Stimulated activated CD8-positive, alpha-beta memory T cell treated with anti-CD3 and anti-CD28 coated beads, Interleukin-15, amount 100 ng/mL, for 4 hours (primary cell): Measurements from ENCODE around the gene TMEM132C.

Experiments
- DNase-seq, 2 donors: peaks; one replicate each; pipeline ENCODE4 v3.0.0-alpha.2; 2020; ENCODE audit warnings: low read depth in 2 of 2

The TMEM132C gene

DNA sequence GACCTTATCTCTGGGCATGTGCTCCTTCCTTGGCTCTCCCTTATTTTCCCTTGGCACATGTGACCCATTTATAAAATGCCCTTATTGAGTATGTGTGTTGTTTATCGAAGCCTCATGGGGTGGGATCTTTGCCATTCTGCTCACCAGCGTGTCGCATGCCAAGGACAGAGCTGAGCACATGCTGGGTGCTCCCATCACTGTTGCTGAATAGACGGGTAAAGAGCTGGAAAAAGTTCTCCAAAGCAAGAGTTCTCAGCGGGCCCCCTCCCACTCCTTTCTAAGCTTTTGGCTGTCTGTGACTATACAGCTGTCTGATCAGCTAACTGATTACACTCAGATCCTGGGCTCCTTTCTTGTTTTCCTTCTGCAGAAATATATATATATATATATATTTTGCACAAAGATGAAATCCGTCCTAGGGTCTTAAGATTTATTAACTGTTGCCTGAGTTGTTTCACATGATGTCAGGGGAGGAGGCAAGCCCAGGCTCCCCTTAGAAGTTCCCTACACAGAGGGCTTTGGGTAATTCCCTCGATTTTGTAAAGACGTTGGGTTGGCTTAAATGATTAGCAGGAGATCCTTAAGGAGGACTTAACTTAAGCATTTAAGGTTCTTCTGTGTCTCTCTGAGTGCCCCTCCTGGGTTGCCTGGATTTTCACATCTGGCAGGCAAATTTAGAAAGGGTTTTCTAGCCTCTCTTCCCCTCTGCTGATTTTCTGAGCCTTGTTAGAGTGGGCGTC is 71.6 kb downstream of the TMEM132C start:
- DNase-seq = no peak

DNA sequence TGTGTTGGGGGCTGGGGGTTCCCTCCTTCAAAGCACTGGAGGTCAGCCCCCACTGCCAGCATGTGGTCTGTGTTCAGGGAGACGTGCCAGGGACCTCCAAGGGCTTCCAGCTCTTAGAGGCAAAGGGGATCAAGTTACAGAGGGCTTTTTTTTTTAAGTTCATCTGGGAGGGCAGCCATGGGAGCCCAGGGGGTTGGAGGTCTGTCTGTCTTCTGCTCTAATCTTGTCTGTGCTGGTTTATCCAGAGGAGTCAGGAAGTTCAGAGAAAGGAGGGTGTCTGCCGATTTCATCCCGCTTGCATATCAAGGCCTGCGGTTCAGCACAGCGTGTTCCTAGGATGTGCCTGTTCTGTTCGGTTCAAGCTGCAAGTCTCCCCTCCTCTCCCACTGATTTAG is 72.2 kb downstream of the TMEM132C start:
- no peak for DNase-seq

DNA sequence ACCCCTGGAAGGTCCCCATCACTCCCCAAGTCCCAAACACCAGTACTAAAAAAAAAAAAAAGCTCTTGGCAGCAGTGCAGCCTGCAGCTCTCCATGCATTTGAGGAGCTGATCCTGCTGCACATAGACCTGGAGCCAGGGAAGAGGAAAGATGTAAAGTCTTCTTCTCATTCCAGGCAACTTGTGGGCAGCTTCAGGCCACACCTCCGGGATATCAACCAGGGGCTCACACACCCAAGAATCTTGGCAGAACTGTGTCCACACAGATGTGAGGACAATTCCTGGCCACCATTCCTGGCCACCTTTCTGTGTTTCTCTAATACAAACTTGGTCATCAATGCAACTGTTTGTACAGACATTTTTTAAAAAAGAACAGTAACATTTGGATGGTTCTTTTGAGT is 72.7 kb downstream of the TMEM132C start:
- no peak for DNase-seq

GRCh38 chr12:128353301-128353700 is 86.3 kb downstream of the TMEM132C start:
- DNase-seq = no peak

DNA sequence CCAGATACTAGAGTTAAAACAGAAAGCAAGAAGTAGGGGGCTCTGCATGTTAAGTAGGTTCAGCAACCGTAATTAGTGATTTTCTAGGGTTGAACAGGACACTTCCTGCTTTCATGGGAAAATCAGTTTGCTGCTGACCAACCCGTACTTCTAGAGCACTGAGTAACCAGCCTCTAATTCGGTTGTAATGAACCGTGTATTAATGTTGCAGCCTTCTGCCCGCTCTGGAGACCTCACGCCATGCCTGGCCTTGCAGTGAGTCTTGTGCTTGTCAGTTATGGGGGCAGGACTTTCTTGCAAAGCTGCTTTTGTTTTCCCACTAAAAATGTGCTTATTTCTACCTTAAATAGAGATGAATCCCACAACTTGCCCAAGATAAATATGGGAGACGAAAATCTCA is 89.6 kb downstream of the TMEM132C start:
- DNase-seq = no peak

- DNase-seq = no peak
Measured at GRCh38 chr12:128361400-128361995, 94.5 kb downstream of the TMEM132C start.

DNA sequence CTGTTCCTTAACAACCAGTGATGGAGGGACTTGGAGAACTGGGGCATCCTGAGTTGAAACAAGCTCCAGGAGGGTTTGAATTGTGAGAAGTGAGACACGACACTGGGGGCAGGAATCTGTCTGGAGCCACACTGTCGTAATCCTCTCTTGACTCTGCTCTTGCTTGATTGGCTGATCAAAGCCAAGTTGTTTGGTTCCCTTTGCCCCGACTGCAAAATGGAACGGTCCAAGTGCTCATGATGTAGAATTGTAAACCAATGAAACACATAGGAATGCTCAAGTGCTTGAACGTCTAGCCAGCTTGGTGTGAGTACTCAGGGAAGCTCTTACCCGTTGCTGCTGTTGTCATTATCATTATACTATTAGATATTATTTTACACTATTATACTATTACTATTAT is 98.1 kb downstream of the TMEM132C start:
- no peak for DNase-seq

GRCh38 chr12:128365651-128366231 is 98.8 kb downstream of the TMEM132C start:
- DNase-seq = no peak

GRCh38 chr12:128367961-128368360 is 101.0 kb downstream of the TMEM132C start:
- DNase-seq = no peak

GRCh38 chr12:128381541-128381940 is 114.6 kb downstream of the TMEM132C start:
- DNase-seq = no peak

GRCh38 chr12:128381946-128382345 is 115.0 kb downstream of the TMEM132C start:
- DNase-seq = no peak

DNA sequence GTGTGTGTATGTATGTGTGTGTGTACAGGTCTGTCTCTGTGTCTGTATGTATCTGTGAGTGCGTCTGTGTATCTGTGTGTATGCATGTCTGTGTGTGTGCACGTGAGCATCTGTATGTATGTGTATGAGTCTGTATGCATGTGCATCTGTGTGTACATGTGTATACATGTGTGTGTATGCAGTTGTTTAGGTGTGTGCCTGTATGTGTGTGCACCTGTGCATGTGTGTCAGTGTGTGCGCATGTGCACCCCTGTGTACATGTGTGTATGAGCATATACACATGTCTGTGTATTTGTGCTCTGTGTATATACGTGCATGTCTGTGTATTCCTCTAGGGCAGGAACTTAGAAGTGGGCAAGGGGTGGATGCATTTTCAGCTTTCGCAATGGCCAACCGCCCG is 116.0 kb downstream of the TMEM132C start:
- DNase-seq = no peak

DNA sequence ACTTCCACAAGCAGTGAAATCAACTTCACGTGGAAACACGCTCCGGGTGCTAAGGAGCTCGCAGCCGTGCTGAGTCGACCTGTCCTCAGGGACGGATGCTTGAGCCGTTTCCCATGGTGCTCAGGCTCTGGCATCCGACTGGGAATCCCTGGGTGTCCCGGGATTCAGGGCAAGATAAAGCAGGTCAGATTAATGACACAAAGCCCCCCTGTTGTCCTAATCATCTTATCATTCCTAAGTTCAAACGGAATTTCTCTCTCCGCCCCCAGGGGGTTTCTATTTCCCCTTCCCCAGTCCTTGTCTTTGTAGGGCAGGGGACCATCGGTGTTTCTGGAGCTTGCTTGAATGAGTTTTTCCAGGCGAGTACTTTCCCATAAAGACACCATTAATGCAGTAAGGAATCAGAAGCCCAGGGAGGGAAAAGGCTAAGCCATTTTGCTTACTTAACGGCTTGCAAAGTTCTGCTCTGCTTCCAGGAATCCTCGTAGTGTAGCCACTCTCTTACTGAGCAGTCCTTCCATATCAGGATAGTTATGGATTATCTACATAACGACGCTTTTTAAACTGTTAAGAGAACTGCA is 116.5 kb downstream of the TMEM132C start:
- no peak for DNase-seq

DNA sequence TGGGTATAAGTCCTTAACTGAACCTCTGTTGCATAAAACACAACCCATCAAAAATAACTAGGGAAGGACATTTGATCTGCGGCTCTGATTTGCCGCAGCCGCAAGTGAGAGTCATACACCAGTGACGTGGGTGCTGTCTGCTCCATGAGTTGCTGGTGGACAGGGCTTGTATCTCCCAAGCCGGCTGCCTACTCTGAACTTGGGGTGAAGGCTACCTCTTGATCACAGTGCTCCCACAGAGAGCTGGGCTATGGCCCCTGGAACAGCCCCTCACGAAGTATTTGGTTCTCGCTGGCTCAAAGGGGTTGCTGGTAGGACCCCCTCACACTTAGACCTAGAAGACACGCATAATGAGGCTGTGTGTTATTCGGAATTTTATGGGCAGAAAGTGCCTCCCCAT is 118.8 kb downstream of the TMEM132C start:
- no peak for DNase-seq

DNA sequence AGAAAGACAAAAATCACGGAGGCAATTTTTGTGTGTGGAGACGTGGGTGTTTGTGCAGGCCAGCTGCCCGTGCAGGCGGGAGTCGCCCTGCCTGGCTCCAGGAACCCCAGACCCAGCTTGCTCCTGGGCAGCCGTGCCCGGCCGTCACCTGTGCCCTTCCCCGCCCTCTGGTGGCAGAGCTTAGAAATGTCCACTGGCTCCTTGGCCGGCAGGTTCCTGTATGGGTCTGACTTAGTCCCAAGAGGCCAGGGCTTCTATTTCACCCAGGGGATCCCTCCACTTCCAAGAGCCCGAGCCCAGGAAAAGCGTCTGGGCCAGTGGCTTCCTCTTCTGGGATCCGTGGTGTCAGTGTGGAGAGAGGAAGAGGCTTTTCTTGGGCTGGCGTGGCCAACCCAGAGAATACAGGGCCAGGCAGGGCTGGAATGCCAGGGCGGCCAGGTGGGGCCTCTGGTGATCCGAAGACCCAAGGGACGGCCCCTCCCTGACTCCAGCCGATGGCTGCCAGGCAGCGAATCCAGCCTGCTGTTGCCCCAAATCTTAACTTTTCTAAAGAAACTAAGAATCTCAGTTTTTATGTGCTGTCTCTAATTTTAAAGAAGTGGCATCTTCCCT is 120.9 kb downstream of the TMEM132C start:
- DNase-seq = no peak

- DNase-seq = no peak
Measured at GRCh38 chr12:128388461-128389000, 121.6 kb downstream of the TMEM132C start.

- DNase-seq = no peak
Measured at GRCh38 chr12:128393346-128393745, 126.4 kb downstream of the TMEM132C start.

DNA sequence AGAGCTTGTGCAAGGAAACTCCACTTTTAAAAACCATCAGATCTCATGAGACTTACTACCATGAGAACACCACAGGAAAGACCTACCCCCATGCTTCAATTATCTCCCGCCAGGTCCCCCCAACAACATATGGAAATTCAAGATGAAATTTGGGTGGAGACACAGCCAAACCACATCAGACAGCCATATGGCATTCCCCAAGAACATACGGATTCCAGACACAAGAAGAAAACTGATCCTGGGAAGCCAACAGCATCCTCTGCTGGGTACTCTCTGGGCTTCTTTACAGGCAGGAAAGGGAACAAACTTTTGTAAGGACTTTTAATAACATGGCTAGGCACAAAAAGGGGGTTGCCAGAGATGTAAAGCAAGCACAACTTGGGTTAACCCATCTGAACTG is 127.2 kb downstream of the TMEM132C start:
- DNase-seq = no peak

DNA sequence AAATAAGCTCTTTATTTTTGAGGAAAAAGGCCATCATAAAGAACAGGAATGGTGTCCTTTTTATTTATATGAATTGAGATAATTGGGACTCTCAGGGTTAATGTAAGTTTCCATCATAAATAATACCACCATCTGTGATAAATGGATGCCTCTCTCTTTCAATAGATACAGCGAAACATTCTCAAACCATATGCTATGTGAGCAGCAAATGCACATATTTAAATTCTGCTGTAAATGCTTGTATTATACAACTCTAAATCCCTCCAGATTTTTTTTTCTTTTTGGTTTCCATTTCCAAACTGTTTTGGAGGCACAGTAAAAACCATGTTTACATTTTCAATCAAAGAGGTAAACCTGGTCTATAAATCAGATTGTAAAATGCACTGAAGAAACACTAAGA is 132.3 kb downstream of the TMEM132C start:
- DNase-seq = no peak

GRCh38 chr12:128402486-128403243 is 135.7 kb downstream of the TMEM132C start:
- no peak for DNase-seq

- DNase-seq = no peak
Measured at GRCh38 chr12:128408669-128409068, 141.7 kb downstream of the TMEM132C start.
